Measurements from ENCODE around the gene LRRK1.

The LRRK1 gene

DNA sequence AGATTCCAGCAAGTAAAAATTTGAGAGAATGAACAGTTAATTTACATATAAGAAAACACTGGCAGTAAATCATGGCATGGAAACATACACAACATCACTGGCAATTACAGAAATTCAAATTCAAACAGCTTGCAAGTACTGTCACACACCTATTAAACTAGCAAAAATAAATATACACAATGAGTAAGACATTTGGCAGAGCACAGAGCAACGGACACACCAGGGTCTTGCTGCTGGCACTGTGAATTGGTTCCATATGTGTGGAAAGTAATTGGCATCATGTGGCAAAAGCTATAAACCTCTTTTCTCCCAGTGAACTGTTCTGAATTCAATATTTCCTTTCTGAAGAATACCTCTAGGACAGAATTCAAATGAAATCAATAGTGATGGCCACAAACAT, 78.3 kb downstream of the LRRK1 start:
- H3K27ac Mint-ChIP-seq, result no peak overlapping the region
- no peaks in the 10 kb centered on the region for H3K36me3 Mint-ChIP-seq (ENCODE audit: low read depth)
- H3K9me3 Mint-ChIP-seq, result no peaks in the 10 kb centered on the region
- peaks cover 28% of the 10 kb centered on the region for H3K27me3 Mint-ChIP-seq (ENCODE audit: low read depth, poor library complexity)
- no peak for DNase-seq
- TF ChIP-seq CTCF (IDR thresholded peaks at IDR 0.05), result no peak
- H3K4me1 Mint-ChIP-seq, result no peaks in the 10 kb centered on the region
- H3K4me3 Mint-ChIP-seq, result no peak overlapping the region

GRCh38 chr15:100998630-100999029, 79.5 kb downstream of the LRRK1 start:
- H3K27me3 Mint-ChIP-seq (ENCODE audit: low read depth, poor library complexity), result peaks cover 27% of the 10 kb centered on the region
- no peak for DNase-seq
- peaks cover 5% of the 10 kb centered on the region for H3K4me1 Mint-ChIP-seq
- H3K9me3 Mint-ChIP-seq, result peaks cover 4% of the 10 kb centered on the region
- H3K36me3 Mint-ChIP-seq (ENCODE audit: low read depth), result no peaks in the 10 kb centered on the region
- TF ChIP-seq CTCF (IDR thresholded peaks at IDR 0.05), result no peak
- no peak overlapping the region for H3K27ac Mint-ChIP-seq
- H3K4me3 Mint-ChIP-seq, result no peak overlapping the region

GRCh38 chr15:100999369-100999768, 80.2 kb downstream of the LRRK1 start:
- Mint-ChIP-seq H3K27me3 (ENCODE audit: low read depth, poor library complexity) (peaks cover 29% of the 10 kb centered on the region), H3K36me3 (ENCODE audit: low read depth) (no peaks in the 10 kb centered on the region), H3K9me3 (peaks cover 10% of the 10 kb centered on the region), H3K4me1 (peaks cover 12% of the 10 kb centered on the region), H3K4me3 (no peak overlapping the region), H3K27ac (no peak overlapping the region)
- no peak for DNase-seq
- no peak for TF ChIP-seq CTCF (IDR thresholded peaks at IDR 0.05)

- TF ChIP-seq CTCF (IDR thresholded peaks at IDR 0.05), result no peak
- H3K4me3 Mint-ChIP-seq, result no peak overlapping the region
- peaks cover 4% of the 10 kb centered on the region for H3K36me3 Mint-ChIP-seq (ENCODE audit: low read depth)
- H3K9me3 Mint-ChIP-seq, result peaks cover 19% of the 10 kb centered on the region
- peaks cover 12% of the 10 kb centered on the region for H3K4me1 Mint-ChIP-seq
- H3K27me3 Mint-ChIP-seq (ENCODE audit: low read depth, poor library complexity), result peaks cover 21% of the 10 kb centered on the region
- H3K27ac Mint-ChIP-seq, result no peak overlapping the region
- DNase-seq, result no peak
Observed at GRCh38 chr15:101000271-101000681, 81.1 kb downstream of the LRRK1 start.

DNA sequence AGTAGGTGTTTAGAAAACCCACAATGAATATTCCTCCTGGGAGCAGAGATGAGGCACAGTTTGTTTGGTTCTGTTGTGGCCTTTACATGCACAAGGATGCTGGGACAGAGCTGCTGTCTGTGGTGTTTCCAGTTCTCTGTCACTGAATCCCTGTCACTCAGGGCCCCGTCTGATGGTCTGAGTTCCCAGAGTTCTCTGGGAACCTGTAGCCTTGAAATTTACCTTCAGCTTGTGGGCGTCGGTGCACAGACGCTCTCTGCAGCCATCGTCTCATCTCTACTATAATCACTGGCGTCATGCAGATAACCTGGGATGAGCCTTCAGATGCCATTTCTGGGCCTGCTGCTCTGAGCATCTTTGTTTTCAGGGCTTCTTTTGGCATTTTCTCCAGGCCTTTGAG, 81.9 kb downstream of the LRRK1 start:
- H3K27me3 Mint-ChIP-seq (ENCODE audit: low read depth, poor library complexity), result peaks cover 18% of the 10 kb centered on the region
- DNase-seq, result no peak
- no peak overlapping the region for H3K4me3 Mint-ChIP-seq
- no peak overlapping the region for H3K27ac Mint-ChIP-seq
- no peak for TF ChIP-seq CTCF (IDR thresholded peaks at IDR 0.05)
- peaks cover 26% of the 10 kb centered on the region for H3K9me3 Mint-ChIP-seq
- H3K36me3 Mint-ChIP-seq (ENCODE audit: low read depth), result peaks cover 9% of the 10 kb centered on the region
- H3K4me1 Mint-ChIP-seq, result peaks cover 12% of the 10 kb centered on the region

DNA sequence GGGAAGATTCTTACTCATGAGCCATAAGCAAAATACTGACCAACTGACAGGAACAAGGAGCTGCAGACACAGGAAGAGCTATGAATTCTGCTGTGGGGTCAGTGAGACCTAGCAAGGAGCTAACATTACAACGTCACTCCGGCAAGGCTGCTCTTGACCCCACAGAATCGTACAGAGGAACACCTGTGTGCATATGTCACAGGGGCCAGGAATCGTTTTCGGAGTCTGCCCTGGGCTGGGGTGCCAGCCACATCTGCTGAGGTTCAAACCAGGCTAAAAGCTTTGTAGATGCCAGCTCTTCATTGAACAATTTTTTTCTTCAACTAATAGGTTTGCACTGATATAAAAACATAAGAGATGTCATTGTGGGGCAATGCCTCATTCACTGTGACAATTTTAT, 82.6 kb downstream of the LRRK1 start:
- Mint-ChIP-seq H3K9me3 (peaks cover 26% of the 10 kb centered on the region), H3K36me3 (ENCODE audit: low read depth) (peaks cover 9% of the 10 kb centered on the region), H3K4me3 (no peak overlapping the region), H3K27me3 (ENCODE audit: low read depth, poor library complexity) (peaks cover 18% of the 10 kb centered on the region), H3K4me1 (peaks cover 12% of the 10 kb centered on the region), H3K27ac (no peak overlapping the region)
- no peak for DNase-seq
- no peak for TF ChIP-seq CTCF (IDR thresholded peaks at IDR 0.05)

All from nephron progenitor cell (in vitro differentiated cells).